Measurements from ENCODE around the gene PITX1. TPM values are rescaled to one million over a fixed set of nuclear protein-coding genes. Genes with fewer than 3 reads are reported as not detected.

The PITX1 gene
- total RNA-seq, 1 donor from 2014 or later, result not detected

DNA sequence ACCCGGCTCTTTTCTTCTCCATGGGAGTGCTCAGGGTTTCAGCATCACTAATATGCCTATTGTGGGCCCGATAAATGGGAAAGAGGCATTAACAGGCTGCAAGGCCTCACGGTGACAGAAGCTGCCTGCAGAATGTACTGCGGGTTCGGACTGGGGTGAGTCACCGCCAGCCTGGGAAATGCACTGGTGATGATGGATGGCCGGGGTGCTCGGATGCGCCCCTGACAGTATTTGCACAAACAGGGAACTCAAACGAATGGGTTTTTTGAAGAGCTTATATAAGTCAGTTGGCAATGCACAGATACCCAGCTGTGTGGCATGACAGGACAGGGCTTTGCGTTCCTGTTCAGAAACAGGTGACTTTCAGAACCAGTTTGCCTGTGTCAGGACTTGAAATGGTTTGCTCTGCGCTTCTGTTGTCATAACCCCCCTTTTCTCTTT is 42.0 kb upstream of the PITX1 start:
- Mint-ChIP-seq H3K4me1 (peaks cover 7% of the 10 kb centered on the region), H3K36me3 (ENCODE audit: low read depth) (no peaks in the 10 kb centered on the region), H3K27ac (ENCODE audit: unreplicated experiment) (no peak overlapping the region), H3K9me3 (peaks cover 4% of the 10 kb centered on the region), H3K4me3 (no peak overlapping the region), H3K27me3 (ENCODE audit: low read depth) (peaks cover 43% of the 10 kb centered on the region)
- no peak for TF ChIP-seq CTCF (conservative IDR thresholded peaks at IDR 0.05)
- DNase-seq (ENCODE audit: low read depth, low spot score), result no peak

DNA sequence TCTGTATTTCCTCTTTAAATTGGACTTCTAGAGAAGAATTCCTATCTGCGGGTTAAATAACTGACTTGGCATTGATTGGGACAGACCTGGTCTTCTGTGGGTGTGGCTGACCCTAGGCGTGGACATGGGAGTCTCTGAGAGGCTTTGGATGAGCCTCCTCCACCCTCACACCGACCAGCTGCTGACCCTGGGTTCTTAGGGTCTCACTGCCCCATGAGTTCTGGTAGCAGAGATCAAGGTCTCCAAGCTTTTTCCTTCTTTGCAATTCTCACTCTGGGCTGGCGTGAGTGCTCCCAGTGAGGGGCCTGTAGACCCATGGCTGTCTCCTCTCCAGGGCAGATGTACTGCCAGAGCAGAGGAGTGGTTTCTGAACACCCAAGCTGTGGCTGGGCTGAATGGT is 41.6 kb upstream of the PITX1 start:
- DNase-seq (ENCODE audit: low read depth, low spot score), result no peak
- Mint-ChIP-seq H3K36me3 (ENCODE audit: low read depth) (no peaks in the 10 kb centered on the region), H3K9me3 (no peaks in the 10 kb centered on the region), H3K27me3 (ENCODE audit: low read depth) (peaks cover 38% of the 10 kb centered on the region), H3K4me1 (peaks cover 7% of the 10 kb centered on the region), H3K27ac (ENCODE audit: unreplicated experiment) (no peak overlapping the region), H3K4me3 (no peak overlapping the region)
- TF ChIP-seq CTCF (conservative IDR thresholded peaks at IDR 0.05), result no peak

GRCh38 chr5:135073761-135074345 is 39.8 kb upstream of the PITX1 start:
- Mint-ChIP-seq H3K27me3 (ENCODE audit: low read depth) (peaks cover 30% of the 10 kb centered on the region), H3K4me1 (peaks cover 16% of the 10 kb centered on the region), H3K4me3 (no peak overlapping the region), H3K9me3 (no peaks in the 10 kb centered on the region), H3K36me3 (ENCODE audit: low read depth) (no peaks in the 10 kb centered on the region), H3K27ac (ENCODE audit: unreplicated experiment) (no peak overlapping the region)
- DNase-seq (ENCODE audit: low read depth, low spot score), result no peak
- no peak for TF ChIP-seq CTCF (conservative IDR thresholded peaks at IDR 0.05)

DNA sequence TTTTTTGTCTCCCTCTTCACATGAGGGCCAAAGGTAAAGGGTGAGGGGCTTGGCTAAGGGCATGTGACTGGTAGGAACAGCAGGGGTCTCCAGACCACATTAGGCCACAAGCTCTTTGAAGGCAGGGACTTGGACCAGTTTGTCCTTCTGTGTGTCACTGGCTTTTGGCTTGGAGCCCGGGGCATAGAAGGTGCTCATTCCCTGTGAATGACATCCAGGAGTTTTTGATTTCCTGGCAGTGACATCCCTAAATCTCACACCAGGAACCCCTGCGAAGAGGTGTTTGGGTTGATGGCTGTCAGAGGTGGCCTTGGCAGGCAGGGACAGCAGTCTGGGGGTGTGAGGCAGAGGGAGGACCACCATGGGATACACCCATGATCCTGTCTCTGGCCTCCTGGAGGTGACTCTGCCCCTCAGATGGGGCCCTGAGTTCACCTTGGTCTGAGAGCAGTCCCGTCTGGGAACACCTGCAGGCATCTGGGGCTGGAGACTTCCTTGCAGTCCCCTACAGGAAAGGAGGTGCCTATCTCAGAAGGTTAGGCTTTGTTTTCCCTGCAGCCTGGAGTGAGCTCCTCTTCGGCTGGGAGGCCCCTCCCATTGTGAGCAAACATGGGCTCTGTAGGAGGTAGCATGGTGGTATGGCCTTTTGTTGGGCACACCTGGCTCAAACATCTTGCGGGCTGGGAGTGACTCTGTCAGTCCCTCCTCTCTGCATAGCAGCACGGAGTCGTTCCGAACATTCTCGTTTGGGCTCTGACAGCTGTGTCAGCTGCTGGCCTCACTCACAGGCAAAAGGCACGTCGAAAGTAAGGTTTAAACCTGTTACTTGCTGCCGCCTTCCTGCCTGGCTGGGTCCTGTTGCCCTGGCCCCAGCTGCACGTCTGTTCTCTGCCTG is 38.6 kb upstream of the PITX1 start:
- peaks cover 16% of the 10 kb centered on the region for H3K4me1 Mint-ChIP-seq
- H3K9me3 Mint-ChIP-seq, result no peaks in the 10 kb centered on the region
- no peak for TF ChIP-seq CTCF (conservative IDR thresholded peaks at IDR 0.05)
- H3K27ac Mint-ChIP-seq (ENCODE audit: unreplicated experiment), result no peak overlapping the region
- no peaks in the 10 kb centered on the region for H3K36me3 Mint-ChIP-seq (ENCODE audit: low read depth)
- no peak overlapping the region for H3K4me3 Mint-ChIP-seq
- no peak for DNase-seq (ENCODE audit: low read depth, low spot score)
- peaks cover 25% of the 10 kb centered on the region for H3K27me3 Mint-ChIP-seq (ENCODE audit: low read depth)

- Mint-ChIP-seq H3K36me3 (ENCODE audit: low read depth) (no peaks in the 10 kb centered on the region), H3K27me3 (ENCODE audit: low read depth) (peaks cover 26% of the 10 kb centered on the region), H3K9me3 (no peaks in the 10 kb centered on the region), H3K4me3 (no peak overlapping the region), H3K4me1 (peaks cover 16% of the 10 kb centered on the region), H3K27ac (ENCODE audit: unreplicated experiment) (no peak overlapping the region)
- DNase-seq (ENCODE audit: low read depth, low spot score), result no peak
- TF ChIP-seq CTCF (conservative IDR thresholded peaks at IDR 0.05), result no peak
Measured at GRCh38 chr5:135071311-135071710, 37.3 kb upstream of the PITX1 start.

Data from neural crest cell (in vitro differentiated cells).